ENCODE results near the gene TFF2. TPM values are rescaled to one million over a fixed set of nuclear protein-coding genes. Genes with fewer than 3 reads are reported as not detected.

TFF2 gene
- total RNA-seq, 1 experiment from 2014 or later = not detected

DNA sequence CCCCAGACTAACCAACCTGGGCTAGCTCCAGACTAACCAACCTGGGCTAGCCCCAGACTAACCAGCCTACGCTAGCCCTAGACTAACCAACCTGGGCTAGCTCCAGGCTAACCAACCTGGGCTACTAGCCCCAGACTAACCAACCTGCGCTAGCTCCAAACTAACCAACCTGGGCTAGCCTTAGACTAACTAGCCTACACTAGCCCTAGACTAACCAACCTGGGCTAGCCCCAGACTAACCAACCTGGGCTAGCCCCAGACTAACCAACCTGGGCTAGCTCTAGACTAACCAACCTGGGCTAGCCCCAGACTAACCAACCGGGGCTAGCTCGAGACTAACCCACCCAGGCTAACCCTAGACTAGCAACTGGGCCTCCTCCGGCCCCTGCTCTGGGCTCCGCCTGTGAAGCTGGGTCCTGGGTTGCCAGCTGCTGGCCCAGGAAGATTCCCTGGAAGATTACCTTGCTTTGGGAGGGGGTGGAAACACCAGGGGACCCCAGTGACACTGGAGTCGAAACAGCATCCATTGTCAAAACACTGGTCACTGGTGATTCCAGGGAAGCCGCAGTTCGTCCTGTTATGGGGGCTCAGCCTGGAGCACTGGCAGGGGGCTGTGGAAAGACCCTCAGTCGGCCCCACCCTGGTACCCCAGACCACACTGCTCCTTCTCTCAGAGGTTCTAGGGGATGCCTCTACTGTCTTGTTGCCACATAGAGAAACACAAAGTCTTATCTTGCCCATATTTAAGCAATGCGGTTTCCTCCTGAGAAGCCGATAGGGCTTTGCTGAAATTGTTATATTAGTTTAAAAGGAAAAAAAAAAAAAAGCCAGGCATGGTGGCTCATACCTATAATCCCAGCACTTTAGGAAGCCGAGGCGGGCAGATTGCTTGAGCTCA is 1.1 kb downstream of the TFF2 start:
- no peak for DNase-seq
- no peaks in the 10 kb centered on the region for H3K9me3 ChIP-seq (replicated peaks)
- no peak overlapping the region for H3K27ac ChIP-seq
- H3K27me3 ChIP-seq = no peaks in the 10 kb centered on the region
- H3K36me3 ChIP-seq = no peaks in the 10 kb centered on the region
- no peak overlapping the region for H3K4me3 ChIP-seq
- no peaks in the 10 kb centered on the region for H3K4me1 ChIP-seq

- no peaks in the 10 kb centered on the region for H3K4me1 ChIP-seq
- H3K4me3 ChIP-seq = no peak overlapping the region
- no peak overlapping the region for H3K27ac ChIP-seq
- H3K27me3 ChIP-seq = no peaks in the 10 kb centered on the region
- DNase-seq = no peak
- H3K36me3 ChIP-seq = no peaks in the 10 kb centered on the region
- no peaks in the 10 kb centered on the region for H3K9me3 ChIP-seq (replicated peaks)
Observed at GRCh38 chr21:42348762-42349161, 2.0 kb downstream of the TFF2 start.

DNA sequence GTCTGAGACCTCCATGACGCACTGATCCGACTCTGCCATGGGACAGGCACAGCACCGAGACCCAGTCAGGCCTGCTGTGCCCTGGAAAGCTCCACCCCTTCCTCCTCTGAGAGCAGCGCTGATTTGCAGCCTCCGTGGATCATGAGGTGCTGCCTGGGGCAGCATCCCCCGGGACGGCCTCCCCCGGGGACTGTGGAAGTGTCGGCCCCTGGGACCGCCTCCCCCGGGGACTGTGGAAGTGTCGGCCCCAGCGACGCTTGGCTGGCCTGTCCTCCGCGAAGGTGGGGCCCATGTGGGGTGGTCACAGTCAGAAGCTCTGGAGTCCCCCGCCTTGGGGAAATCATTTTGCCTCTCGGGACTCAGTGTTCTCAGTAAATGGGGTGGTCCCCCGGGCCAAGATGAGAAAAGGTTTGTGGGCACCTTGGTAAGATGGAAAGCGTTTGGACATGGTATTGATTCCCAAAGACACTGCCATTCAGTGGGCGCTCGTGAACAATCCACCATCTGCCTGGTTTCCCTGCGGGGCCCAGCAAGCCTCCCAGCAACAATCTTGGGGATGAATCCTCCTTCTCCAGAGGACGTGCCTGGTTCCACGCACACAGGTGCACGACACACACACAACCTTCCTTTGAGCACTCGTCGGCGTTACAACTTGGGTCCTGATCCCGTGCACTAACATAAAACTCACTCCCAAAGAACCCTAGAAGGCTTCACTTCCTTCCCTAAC is 3.0 kb downstream of the TFF2 start:
- no peak for DNase-seq
- H3K4me3 ChIP-seq = no peak overlapping the region
- no peaks in the 10 kb centered on the region for H3K27me3 ChIP-seq
- no peaks in the 10 kb centered on the region for H3K36me3 ChIP-seq
- H3K9me3 ChIP-seq (replicated peaks) = no peaks in the 10 kb centered on the region
- H3K4me1 ChIP-seq = no peaks in the 10 kb centered on the region
- no peak overlapping the region for H3K27ac ChIP-seq

DNA sequence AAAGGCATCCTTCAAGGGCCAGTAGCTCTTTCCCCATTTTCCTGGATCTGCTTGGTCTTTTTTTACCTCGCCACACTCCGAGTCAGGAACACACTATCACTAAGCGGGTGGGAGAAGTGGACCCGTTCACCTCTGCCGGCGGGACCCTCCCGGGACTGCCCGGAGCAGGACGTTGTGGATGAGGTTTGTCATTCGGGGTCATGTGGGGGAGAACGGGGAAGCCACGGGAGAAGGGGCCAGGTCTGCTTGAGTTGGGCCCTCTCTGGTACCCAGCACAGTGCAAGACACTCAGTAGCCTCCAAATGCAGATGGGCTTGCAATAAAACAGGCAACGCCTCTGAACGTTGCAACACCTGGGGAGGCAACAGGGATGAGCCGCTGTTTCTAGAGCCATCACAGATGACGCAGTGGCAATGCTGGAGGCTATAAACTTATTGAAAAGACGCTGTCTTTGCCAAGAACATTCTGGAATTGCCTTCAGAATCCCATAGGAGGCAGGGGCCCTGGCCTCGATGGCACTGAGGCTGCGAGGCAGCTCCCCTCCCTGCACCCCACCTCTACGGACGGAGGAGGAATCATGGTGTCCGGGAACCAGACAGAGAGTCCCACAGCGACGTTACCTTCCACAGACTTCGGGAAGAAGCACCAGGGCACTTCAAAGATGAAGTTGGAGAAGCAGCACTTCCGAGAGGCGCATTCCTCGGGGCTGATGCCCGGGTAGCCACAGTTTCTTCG is 3.8 kb downstream of the TFF2 start:
- H3K9me3 ChIP-seq (replicated peaks) = no peaks in the 10 kb centered on the region
- H3K4me3 ChIP-seq = no peak overlapping the region
- no peak overlapping the region for H3K27ac ChIP-seq
- no peaks in the 10 kb centered on the region for H3K36me3 ChIP-seq
- no peak for DNase-seq
- no peaks in the 10 kb centered on the region for H3K4me1 ChIP-seq
- H3K27me3 ChIP-seq = no peaks in the 10 kb centered on the region

DNA sequence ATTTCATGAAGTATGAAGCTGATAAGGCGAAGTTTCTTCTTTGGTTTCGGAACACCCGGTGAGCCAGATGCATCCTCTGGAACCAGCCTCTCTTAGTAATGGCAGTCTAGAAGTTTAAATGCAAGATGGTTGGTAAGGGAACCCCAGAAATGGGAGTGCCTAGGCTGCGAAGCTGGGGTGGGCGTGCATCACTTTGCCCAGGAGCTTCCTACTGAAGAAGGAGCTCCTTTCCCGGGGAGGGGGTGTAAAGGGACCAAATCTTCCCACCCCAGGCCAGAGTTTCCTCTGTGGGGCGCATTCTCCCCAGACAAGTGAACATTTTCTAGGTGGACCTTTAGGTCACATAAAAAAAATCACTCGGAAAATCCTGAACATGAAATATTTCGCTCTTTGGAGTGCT is 4.4 kb downstream of the TFF2 start:
- Histone ChIP-seq H3K4me3 (no peak overlapping the region), H3K4me1 (no peaks in the 10 kb centered on the region), H3K36me3 (no peaks in the 10 kb centered on the region), H3K27ac (no peak overlapping the region), H3K9me3 (replicated peaks) (no peaks in the 10 kb centered on the region), H3K27me3 (no peaks in the 10 kb centered on the region)
- no peak for DNase-seq

DNA sequence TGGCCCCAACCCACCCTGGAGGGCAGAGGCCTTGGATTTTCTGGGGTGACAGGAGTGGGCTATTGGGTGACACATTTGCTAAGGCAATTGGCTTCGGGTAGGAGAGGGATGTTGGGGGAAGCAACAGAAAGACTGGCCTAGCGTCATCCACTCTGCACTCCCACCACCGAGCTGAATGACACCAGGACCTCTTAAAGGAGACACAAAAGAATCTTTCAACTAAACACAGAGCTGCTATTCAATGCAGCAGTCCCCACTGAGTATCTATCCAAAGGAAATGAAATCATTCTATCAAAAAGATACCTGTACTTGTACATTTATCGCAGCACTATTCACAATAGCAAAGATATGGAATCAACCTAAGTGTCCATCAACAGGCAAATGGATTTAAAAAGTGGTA is 6.2 kb downstream of the TFF2 start:
- no peak for DNase-seq
- H3K27me3 ChIP-seq = no peaks in the 10 kb centered on the region
- H3K4me3 ChIP-seq = no peak overlapping the region
- no peaks in the 10 kb centered on the region for H3K36me3 ChIP-seq
- no peaks in the 10 kb centered on the region for H3K9me3 ChIP-seq (replicated peaks)
- H3K27ac ChIP-seq = no peak overlapping the region
- no peaks in the 10 kb centered on the region for H3K4me1 ChIP-seq

DNA sequence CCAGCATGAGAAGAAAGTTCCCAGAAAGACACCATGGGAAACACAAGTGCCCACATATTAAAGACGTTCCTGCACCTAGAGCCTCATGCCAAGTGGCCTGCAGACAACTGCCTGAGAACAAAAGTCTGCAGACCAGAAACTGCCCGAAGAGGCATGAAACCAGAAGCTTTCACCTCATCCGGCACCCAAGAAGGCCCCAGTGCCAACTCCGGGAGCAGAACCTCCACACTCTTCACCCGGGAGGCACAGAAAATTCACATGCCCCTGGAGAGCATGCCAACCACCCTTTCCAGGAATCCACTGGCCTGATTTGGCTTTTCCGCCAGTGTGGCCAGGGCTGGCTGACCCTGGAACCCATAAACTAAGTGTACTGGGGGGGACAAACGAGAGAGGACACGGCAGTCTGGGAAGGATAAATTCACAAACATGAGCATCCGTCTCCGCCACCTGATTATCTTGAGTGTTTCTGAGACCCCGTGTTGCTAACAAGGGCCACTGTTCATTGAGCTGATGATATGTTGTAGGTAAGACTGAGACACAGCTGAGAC is 6.8 kb downstream of the TFF2 start:
- Histone ChIP-seq H3K4me1 (no peaks in the 10 kb centered on the region), H3K36me3 (no peaks in the 10 kb centered on the region), H3K9me3 (replicated peaks) (no peaks in the 10 kb centered on the region), H3K27ac (no peak overlapping the region), H3K4me3 (no peak overlapping the region), H3K27me3 (no peaks in the 10 kb centered on the region)
- DNase-seq = no peak

- no peak for DNase-seq
- no peaks in the 10 kb centered on the region for H3K36me3 ChIP-seq
Observed at GRCh38 chr21:42343556-42343955, 7.2 kb downstream of the TFF2 start.

DNA sequence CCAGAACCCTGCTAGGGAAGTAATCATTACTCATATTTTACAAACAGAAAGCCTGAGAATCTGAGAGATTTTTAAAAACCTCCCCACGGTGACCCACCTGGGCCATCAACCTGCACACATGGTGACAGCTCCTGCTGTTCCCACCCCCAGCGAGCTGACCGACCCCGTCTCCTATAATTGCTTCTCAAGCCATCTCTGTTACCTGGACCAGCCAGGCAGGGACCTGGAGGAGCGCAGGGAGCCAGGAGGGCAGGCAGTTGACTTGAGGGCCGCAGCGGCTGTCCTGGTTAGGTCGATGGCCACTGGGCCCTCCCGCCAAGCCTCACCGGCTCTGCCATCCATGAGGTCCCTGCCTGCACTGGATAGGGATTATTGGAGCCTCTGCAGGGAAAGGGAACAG is 7.7 kb downstream of the TFF2 start:
- no peak for DNase-seq
- no peaks in the 10 kb centered on the region for H3K9me3 ChIP-seq (replicated peaks)

More at GRCh38 chr21:42343556-42343955, 7.2 kb downstream of the TFF2 start:
- H3K9me3 ChIP-seq (replicated peaks) = no peaks in the 10 kb centered on the region
- no peaks in the 10 kb centered on the region for H3K4me1 ChIP-seq
- H3K4me3 ChIP-seq = no peak overlapping the region
- no peak overlapping the region for H3K27ac ChIP-seq
- no peaks in the 10 kb centered on the region for H3K27me3 ChIP-seq

GRCh38 chr21:42341776-42342542 is 8.8 kb downstream of the TFF2 start:
- no peak for DNase-seq
- H3K4me1 ChIP-seq = no peaks in the 10 kb centered on the region
- no peaks in the 10 kb centered on the region for H3K9me3 ChIP-seq (replicated peaks)
- H3K36me3 ChIP-seq = no peaks in the 10 kb centered on the region
- H3K27ac ChIP-seq = no peak overlapping the region
- H3K27me3 ChIP-seq = no peaks in the 10 kb centered on the region
- no peak overlapping the region for H3K4me3 ChIP-seq

More for the DNA sequence above, 7.7 kb downstream of the TFF2 start:
- Histone ChIP-seq H3K36me3 (no peaks in the 10 kb centered on the region), H3K4me1 (no peaks in the 10 kb centered on the region), H3K4me3 (no peak overlapping the region), H3K27me3 (no peaks in the 10 kb centered on the region), H3K27ac (no peak overlapping the region)

- no peak for DNase-seq
- Histone ChIP-seq H3K36me3 (no peaks in the 10 kb centered on the region), H3K9me3 (replicated peaks) (no peaks in the 10 kb centered on the region), H3K27ac (no peak overlapping the region), H3K4me3 (no peak overlapping the region), H3K27me3 (no peaks in the 10 kb centered on the region), H3K4me1 (peaks cover 6% of the 10 kb centered on the region)
Observed at GRCh38 chr21:42340187-42341050, 10.4 kb downstream of the TFF2 start.

GRCh38 chr21:42338729-42339715 is 11.8 kb downstream of the TFF2 start:
- H3K27ac ChIP-seq = no peak overlapping the region
- DNase-seq = no peak

More at GRCh38 chr21:42338729-42339715, 11.8 kb downstream of the TFF2 start:
- H3K36me3 ChIP-seq = no peaks in the 10 kb centered on the region
- no peaks in the 10 kb centered on the region for H3K27me3 ChIP-seq
- no peaks in the 10 kb centered on the region for H3K9me3 ChIP-seq (replicated peaks)
- no peak overlapping the region for H3K4me3 ChIP-seq
- peaks cover 8% of the 10 kb centered on the region for H3K4me1 ChIP-seq

Measured in SJCRH30 (cell line).